ENCODE results near the gene PLCH2.

PLCH2 gene

DNA sequence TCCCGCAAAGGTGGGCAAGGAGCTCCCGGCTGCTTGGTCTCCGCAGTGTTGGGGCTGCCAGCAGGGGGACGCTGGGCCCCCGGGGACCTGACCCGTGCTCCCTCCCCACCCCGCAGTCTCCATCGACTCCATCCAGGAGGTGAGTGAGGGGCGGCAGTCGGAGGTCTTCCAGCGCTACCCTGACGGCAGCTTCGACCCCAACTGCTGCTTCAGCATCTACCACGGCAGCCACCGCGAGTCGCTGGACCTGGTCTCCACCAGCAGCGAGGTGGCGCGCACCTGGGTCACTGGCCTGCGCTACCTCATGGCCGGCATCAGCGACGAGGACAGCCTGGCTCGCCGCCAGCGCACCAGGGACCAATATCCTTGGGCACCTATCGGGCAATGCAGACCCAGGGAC is 3.5 kb downstream of the PLCH2 start:
- Mint-ChIP-seq H3K9me3 (no peaks in the 10 kb centered on the region), H3K27me3 (no peaks in the 10 kb centered on the region), H3K27ac (ENCODE audit: low read depth) (no peak overlapping the region), H3K4me3 (no peak overlapping the region), H3K4me1 (peaks cover 7% of the 10 kb centered on the region), H3K36me3 (ENCODE audit: insufficient read depth) (peaks cover 1% of the 10 kb centered on the region)
- ATAC-seq (replicated peaks; ENCODE audit: extremely low read depth, poor library complexity, severe bottlenecking), result no peak
- DNase-seq (ENCODE audit: low spot score in 2 of 2), result no peak

DNA sequence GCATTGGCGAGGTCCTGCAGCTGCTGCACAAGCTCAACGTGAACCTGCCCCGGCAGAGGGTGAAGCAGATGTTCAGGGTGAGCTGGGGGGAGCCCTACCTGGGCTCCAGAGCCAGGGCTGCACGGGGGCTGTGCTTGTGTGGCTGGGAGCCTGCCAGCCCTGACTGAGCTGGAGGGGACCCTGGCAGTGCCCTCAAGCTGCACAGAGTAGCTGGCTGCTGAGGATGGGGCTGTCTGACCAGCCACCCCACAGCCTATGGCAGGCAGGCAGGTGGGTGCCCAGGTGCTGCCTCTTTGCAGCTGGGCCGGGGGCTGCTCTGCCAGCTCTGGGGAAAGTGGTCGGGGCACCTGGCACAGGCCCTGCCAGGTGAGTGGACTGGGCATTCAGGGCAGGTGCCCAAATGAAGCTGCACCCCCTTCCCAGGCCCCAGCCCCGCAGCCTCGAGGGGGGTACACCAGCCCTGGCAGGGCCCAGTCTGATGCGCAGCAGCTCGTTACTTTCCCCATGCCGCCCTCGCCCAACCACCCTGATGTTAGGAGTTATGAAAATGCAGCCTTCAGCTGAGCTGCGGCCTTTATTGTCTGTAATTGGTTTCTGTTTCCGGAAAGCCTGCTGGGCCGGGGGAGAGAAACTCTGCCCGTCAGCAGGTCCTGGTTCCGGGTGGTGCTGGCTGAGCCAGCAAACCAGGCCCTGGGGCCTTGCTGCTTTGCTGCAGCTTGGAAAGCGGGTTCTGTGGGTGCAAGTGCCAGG is 4.3 kb downstream of the PLCH2 start:
- Mint-ChIP-seq H3K36me3 (ENCODE audit: insufficient read depth) (peaks cover 1% of the 10 kb centered on the region), H3K4me3 (no peak overlapping the region), H3K27ac (ENCODE audit: low read depth) (no peak overlapping the region), H3K27me3 (no peaks in the 10 kb centered on the region), H3K9me3 (no peaks in the 10 kb centered on the region), H3K4me1 (peaks cover 7% of the 10 kb centered on the region)
- ATAC-seq (replicated peaks; ENCODE audit: extremely low read depth, poor library complexity, severe bottlenecking) (no peak), DNase-seq (ENCODE audit: low spot score in 2 of 2) (no peak)

DNA sequence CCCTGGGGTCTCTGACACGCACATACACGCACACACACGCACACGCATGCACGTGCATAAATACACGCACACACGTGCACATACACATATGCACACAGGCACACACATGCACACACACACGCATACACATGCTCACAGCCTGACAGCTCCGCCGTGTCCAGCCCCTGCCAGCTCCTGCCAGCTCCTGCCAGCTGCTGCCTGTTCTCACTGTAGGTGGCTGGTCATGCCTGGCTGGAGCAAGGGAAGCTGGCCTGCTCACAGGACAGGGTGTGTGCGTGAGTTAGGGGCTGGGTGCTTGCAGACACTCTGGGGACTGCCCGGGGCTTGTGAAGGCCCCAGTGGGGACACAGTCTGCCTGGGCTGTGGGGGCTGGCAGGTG is 4.9 kb downstream of the PLCH2 start:
- H3K4me1 Mint-ChIP-seq, result peaks cover 7% of the 10 kb centered on the region
- H3K27ac Mint-ChIP-seq (ENCODE audit: low read depth), result no peak overlapping the region
- no peaks in the 10 kb centered on the region for H3K27me3 Mint-ChIP-seq
- no peaks in the 10 kb centered on the region for H3K9me3 Mint-ChIP-seq
- H3K4me3 Mint-ChIP-seq, result no peak overlapping the region
- no peak for DNase-seq (ENCODE audit: low spot score in 2 of 2)
- H3K36me3 Mint-ChIP-seq (ENCODE audit: insufficient read depth), result peaks cover 1% of the 10 kb centered on the region
- ATAC-seq (replicated peaks; ENCODE audit: extremely low read depth, poor library complexity, severe bottlenecking), result no peak

DNA sequence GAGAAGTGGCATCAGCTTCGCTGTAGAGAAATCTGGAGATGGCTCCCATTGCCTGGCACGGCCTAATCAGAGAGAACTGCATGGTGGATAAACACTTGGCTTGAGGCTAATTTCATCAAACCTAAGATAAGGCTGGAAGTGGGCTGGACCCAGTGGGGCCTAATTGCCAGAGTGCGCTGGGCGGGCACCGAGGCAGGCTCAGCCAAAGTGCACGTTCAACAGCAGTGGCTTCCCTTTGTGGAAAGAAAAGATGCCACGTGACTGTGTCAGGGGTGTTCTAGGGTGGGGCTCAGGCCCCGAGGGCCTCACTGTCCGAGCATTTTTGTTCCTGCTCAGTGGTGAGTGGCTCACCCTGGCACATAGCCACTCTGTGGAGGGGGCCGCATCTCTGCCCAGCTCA is 5.8 kb downstream of the PLCH2 start:
- Mint-ChIP-seq H3K27me3 (no peaks in the 10 kb centered on the region), H3K4me3 (no peak overlapping the region), H3K9me3 (no peaks in the 10 kb centered on the region), H3K27ac (ENCODE audit: low read depth) (no peak overlapping the region), H3K4me1 (peaks cover 7% of the 10 kb centered on the region), H3K36me3 (ENCODE audit: insufficient read depth) (peaks cover 1% of the 10 kb centered on the region)
- ATAC-seq (replicated peaks; ENCODE audit: extremely low read depth, poor library complexity, severe bottlenecking) (no peak), DNase-seq (ENCODE audit: low spot score in 2 of 2) (no peak)

DNA sequence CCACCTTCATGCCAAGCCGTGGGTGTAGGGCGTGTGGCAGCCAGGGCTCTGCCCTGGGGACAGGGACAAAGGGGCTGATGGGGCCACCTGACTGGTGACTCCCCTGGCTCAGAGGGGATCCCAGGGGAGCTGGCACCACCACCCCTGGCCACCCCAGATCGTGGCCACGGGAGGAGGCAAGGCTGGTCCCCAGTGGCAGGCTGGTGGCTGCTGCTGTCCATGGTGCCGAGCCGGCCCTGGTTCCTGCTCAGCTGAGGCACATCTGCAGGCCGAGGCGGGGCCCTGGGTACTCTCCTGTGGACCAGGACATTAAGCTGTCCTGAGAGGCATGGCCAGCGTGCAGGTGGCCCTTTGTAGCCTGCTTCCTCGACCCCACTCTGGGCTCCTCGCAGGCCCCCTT is 6.5 kb downstream of the PLCH2 start:
- Mint-ChIP-seq H3K4me3 (no peak overlapping the region), H3K27ac (ENCODE audit: low read depth) (no peak overlapping the region)

DNA sequence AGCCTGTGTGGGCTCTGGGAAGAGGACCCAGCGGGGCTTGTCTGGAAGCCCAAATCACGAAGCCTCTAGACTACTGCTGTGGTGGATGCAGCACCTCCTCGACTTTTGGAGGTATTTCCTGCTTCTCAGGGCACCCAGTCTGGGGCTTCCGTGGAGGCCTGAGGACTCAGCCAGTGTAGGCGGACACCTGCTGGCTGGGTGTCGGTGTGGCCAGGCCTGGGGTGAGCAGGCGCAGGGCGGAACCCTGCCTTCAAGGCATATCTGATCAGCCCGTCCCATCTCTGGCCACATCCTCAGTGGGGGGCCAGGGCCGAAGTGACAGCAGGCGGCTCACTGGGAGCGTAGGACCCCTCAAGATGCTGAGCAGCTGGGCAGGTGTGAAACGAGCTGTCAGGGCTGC is 6.9 kb downstream of the PLCH2 start:
- Mint-ChIP-seq H3K4me3 (no peak overlapping the region), H3K9me3 (peaks cover 4% of the 10 kb centered on the region), H3K36me3 (ENCODE audit: insufficient read depth) (peaks cover 1% of the 10 kb centered on the region), H3K4me1 (peaks cover 7% of the 10 kb centered on the region), H3K27me3 (no peaks in the 10 kb centered on the region), H3K27ac (ENCODE audit: low read depth) (no peak overlapping the region)
- ATAC-seq (replicated peaks; ENCODE audit: extremely low read depth, poor library complexity, severe bottlenecking), result no peak
- no peak for DNase-seq (ENCODE audit: low spot score in 2 of 2)

More for the DNA sequence above, 6.5 kb downstream of the PLCH2 start:
- Mint-ChIP-seq H3K36me3 (ENCODE audit: insufficient read depth) (peaks cover 1% of the 10 kb centered on the region), H3K4me1 (peaks cover 7% of the 10 kb centered on the region), H3K27me3 (no peaks in the 10 kb centered on the region), H3K9me3 (no peaks in the 10 kb centered on the region)
- DNase-seq (ENCODE audit: low spot score in 2 of 2) (no peak), ATAC-seq (replicated peaks; ENCODE audit: extremely low read depth, poor library complexity, severe bottlenecking) (no peak)

DNA sequence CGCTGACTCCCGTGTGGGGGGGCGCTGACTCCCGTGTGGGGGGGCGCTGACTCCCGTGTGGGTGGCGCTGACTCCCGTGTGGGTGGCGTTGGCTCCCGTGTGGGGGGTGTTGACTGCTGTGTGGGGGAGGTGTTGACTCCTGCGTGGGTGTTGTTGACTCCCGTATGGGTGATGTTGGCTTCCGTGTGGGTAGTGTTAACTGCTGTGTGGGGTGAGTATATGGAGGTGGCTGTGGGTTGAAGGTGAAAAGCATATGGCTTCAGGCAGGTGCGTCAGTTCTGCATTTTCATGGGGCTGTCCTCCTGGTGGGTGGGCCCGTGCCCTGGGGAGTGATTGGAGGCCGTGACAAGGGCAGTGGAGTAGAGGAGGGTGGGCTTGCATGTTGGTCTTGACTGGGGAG is 7.9 kb downstream of the PLCH2 start:
- H3K27me3 Mint-ChIP-seq, result no peaks in the 10 kb centered on the region

DNA sequence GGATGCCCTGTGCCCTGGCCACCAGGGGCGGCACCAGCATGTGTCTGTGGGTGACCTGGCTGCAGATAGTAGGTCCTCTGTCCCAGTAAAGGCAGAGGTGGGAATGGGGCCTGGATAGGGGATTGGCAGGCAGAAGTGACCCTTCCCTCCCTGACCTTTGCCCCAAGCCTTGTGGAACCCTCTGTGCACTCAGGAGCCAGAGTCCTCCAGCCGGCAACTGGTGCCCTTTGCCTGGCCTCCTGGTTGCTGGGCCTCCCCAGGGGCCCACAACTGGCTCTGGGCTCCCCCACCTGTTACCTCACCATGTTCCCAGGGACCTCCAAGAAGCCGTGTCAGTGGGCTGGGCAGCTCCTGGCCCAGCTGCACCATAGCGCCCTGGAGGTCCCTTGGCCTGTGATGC is 10.0 kb downstream of the PLCH2 start:
- H3K9me3 Mint-ChIP-seq, result peaks cover 14% of the 10 kb centered on the region
- H3K27ac Mint-ChIP-seq (ENCODE audit: low read depth), result no peak overlapping the region
- peaks cover 7% of the 10 kb centered on the region for H3K4me1 Mint-ChIP-seq
- ATAC-seq (replicated peaks; ENCODE audit: extremely low read depth, poor library complexity, severe bottlenecking) (no peak), DNase-seq (ENCODE audit: low spot score in 2 of 2) (no peak)
- no peaks in the 10 kb centered on the region for H3K36me3 Mint-ChIP-seq (ENCODE audit: insufficient read depth)
- no peak overlapping the region for H3K4me3 Mint-ChIP-seq
- H3K27me3 Mint-ChIP-seq, result no peaks in the 10 kb centered on the region

More for the DNA sequence above, 7.9 kb downstream of the PLCH2 start:
- DNase-seq (ENCODE audit: low spot score in 2 of 2), result no peak
- Mint-ChIP-seq H3K4me3 (no peak overlapping the region), H3K9me3 (peaks cover 13% of the 10 kb centered on the region), H3K4me1 (peaks cover 7% of the 10 kb centered on the region), H3K36me3 (ENCODE audit: insufficient read depth) (peaks cover 1% of the 10 kb centered on the region), H3K27ac (ENCODE audit: low read depth) (no peak overlapping the region)
- ATAC-seq (replicated peaks; ENCODE audit: extremely low read depth, poor library complexity, severe bottlenecking), result no peak

DNA sequence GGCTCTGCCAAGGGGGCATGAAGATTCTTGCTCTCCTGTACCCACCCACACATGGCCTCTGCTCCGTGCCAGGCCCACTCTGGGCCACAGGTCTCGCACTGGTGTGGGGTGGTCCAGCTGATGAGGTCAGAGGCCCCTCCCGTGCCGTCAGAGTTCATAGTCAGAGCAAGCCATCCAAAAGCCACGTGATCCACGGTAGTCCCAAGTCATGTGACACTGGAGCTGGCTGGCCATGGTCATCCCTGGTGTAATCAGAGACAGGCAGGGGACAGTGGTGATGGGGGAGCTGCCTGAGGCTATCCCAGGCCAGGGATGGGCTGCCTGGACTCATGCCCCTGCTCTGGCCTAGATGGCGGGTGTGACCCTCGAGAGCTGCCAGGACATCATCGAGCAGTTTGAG is 10.5 kb downstream of the PLCH2 start:
- no peaks in the 10 kb centered on the region for H3K27me3 Mint-ChIP-seq
- ATAC-seq (replicated peaks; ENCODE audit: extremely low read depth, poor library complexity, severe bottlenecking), result no peak
- H3K4me3 Mint-ChIP-seq, result no peak overlapping the region
- H3K27ac Mint-ChIP-seq (ENCODE audit: low read depth), result no peak overlapping the region
- H3K9me3 Mint-ChIP-seq, result peaks cover 14% of the 10 kb centered on the region
- DNase-seq (ENCODE audit: low spot score in 2 of 2), result no peak
- H3K4me1 Mint-ChIP-seq, result peaks cover 11% of the 10 kb centered on the region
- peaks cover 1% of the 10 kb centered on the region for H3K36me3 Mint-ChIP-seq (ENCODE audit: insufficient read depth)

DNA sequence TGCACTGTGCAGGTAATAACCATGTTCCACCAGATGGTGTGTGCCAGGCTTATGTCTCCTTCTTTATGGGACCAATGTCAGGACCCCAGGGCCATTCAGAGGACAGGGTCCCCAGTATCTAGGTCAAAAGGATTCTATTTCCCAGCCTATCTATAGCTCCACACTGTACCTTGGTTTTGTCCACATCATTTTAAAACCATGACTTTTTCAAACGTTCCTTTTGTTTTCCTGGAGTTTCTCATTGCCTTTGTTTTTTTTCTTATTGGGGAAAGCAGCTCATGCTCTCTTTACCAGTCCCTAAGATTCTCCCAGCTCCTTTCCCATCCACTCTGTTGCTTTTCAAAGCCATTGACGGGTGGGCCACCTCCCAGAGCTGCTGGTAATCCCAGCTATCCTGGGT is 12.6 kb downstream of the PLCH2 start:
- no peak overlapping the region for H3K27ac Mint-ChIP-seq (ENCODE audit: low read depth)
- peaks cover 14% of the 10 kb centered on the region for H3K9me3 Mint-ChIP-seq
- ATAC-seq (replicated peaks; ENCODE audit: extremely low read depth, poor library complexity, severe bottlenecking), result no peak

DNA sequence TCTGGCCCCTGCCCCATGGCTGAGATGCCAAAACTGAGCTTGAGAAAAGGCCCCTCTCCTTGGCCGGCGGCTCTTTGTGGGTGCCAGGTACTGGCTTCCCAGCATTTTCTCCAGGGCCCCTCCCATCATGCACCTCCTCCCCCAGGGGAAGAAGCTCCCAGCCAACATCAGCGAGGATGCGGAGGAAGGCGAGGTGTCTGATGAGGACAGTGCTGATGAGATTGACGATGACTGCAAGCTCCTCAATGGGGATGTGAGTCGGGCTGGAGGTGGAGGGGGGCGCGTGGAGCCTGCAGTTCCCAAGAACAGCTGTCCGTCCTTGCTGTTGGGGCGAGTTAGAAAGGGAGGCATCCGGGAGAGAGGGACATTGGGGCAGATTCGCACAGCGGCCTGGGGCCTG is 13.5 kb downstream of the PLCH2 start:
- Mint-ChIP-seq H3K27ac (ENCODE audit: low read depth) (no peak overlapping the region), H3K27me3 (no peaks in the 10 kb centered on the region), H3K36me3 (ENCODE audit: insufficient read depth) (peaks cover 1% of the 10 kb centered on the region), H3K4me1 (peaks cover 22% of the 10 kb centered on the region), H3K9me3 (peaks cover 14% of the 10 kb centered on the region), H3K4me3 (no peak overlapping the region)
- ATAC-seq (replicated peaks; ENCODE audit: extremely low read depth, poor library complexity, severe bottlenecking) (no peak), DNase-seq (ENCODE audit: low spot score in 2 of 2) (no peak)

More for the DNA sequence above, 12.6 kb downstream of the PLCH2 start:
- Mint-ChIP-seq H3K36me3 (ENCODE audit: insufficient read depth) (peaks cover 1% of the 10 kb centered on the region), H3K27me3 (no peaks in the 10 kb centered on the region), H3K4me3 (no peak overlapping the region), H3K4me1 (peaks cover 23% of the 10 kb centered on the region)
- DNase-seq (ENCODE audit: low spot score in 2 of 2), result no peak

DNA sequence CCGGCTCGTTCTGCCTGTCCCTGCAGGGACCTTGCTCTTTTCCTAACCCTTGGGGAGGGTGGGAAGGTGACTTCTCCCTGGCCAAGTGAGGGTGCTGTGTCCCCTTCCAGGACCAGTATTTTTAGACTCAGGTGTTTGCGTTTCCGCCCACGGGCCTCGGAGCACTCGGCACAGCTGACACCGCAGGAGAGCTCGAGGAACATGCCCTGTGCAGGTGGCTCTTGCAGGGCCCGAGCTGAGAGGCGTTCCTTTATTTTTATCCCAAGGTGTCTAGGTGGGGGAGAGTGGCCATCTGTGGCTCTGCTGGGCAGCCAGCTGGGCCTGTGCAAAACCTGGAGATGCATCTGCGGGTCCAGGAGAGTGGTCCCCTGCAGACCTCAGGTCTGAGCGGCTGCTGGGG is 16.0 kb downstream of the PLCH2 start:
- Mint-ChIP-seq H3K4me3 (no peak overlapping the region), H3K9me3 (peaks cover 14% of the 10 kb centered on the region)
- no peak for ATAC-seq (replicated peaks; ENCODE audit: extremely low read depth, poor library complexity, severe bottlenecking)

DNA sequence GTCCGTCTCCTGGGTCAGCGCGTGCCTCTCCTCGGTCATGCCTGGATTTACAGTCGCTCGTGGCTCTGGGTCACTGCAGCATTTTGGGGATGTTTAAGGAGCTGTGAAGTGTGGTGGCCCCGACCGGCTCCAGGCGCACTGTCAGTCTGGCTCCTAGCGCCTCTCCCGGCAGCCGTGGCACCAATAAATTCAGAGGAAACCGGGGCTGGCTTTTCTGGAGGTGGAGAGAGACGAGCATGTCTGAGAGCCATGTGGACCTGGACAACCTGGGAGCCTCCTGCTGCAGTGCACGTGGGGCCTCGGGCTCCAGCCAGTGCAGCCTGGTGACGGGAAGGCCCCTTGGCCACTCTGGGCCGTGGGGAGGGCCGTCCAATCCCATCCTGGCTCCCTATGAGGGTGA is 17.1 kb downstream of the PLCH2 start:
- H3K4me1 Mint-ChIP-seq, result peaks cover 36% of the 10 kb centered on the region
- DNase-seq (ENCODE audit: low spot score in 2 of 2) (no peak), ATAC-seq (replicated peaks; ENCODE audit: extremely low read depth, poor library complexity, severe bottlenecking) (no peak)
- peak overlapping the region; percentile 64 for H3K27ac Mint-ChIP-seq (ENCODE audit: low read depth)
- peak overlapping the region; percentile 52 for H3K4me3 Mint-ChIP-seq
- H3K9me3 Mint-ChIP-seq, result peaks cover 8% of the 10 kb centered on the region
- H3K36me3 Mint-ChIP-seq (ENCODE audit: insufficient read depth), result peaks cover 7% of the 10 kb centered on the region
- no peaks in the 10 kb centered on the region for H3K27me3 Mint-ChIP-seq

More for the DNA sequence above, 16.0 kb downstream of the PLCH2 start:
- DNase-seq (ENCODE audit: low spot score in 2 of 2), result no peak
- Mint-ChIP-seq H3K4me1 (peaks cover 36% of the 10 kb centered on the region), H3K27ac (ENCODE audit: low read depth) (no peak overlapping the region), H3K27me3 (no peaks in the 10 kb centered on the region), H3K36me3 (ENCODE audit: insufficient read depth) (peaks cover 7% of the 10 kb centered on the region)
